Ovary (tissue), 3 donors: Measurements from ENCODE around the gene BIRC6.

Experiments
- POLR2A ChIP-seq: fragments of 450-650 bp; IDR thresholded peaks from one replicate; pipeline ENCODE4 v1.6.1; 2017; ENCODE audit warnings: antibody characterized with exemption, mild to moderate bottlenecking, moderate library complexity
- TF ChIP-seq, protein P1 (sequence below), 3 donors: fragments of 450-650 bp in 2 of 3; fragments of 200-600 bp in 1 of 3; IDR thresholded peaks; one replicate each; pipeline versions ENCODE4 v1.5.1 to v1.8.0; 2016 to 2022; ENCODE audit warnings: antibody characterized with exemption in 3 of 3, mild to moderate bottlenecking in 1 of 3
- donor health status: DM: no; HTN: no; CAD: no.

DNA sequence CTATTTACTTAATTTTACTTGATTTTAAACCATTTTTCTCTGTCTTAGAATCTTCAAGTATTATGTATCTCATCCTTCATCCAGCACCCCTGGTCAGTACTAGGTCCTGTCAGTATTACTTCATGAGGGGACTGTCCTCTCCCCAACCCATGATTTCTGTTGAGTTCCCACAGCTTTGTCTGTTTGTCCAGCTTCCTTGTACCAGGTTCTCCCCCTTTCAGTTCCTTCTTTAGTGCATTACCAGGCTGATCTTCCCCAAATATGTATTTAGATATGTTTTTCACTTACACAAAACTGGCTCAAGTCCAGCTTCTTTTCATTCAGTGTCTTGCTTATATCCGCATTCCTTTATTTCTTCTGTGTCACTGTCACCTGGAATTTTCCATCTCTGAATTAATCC lies 257.3 kb downstream of the BIRC6 start:
- no peak for TF ChIP-seq POLR2A
- TF ChIP-seq, protein P1, sequence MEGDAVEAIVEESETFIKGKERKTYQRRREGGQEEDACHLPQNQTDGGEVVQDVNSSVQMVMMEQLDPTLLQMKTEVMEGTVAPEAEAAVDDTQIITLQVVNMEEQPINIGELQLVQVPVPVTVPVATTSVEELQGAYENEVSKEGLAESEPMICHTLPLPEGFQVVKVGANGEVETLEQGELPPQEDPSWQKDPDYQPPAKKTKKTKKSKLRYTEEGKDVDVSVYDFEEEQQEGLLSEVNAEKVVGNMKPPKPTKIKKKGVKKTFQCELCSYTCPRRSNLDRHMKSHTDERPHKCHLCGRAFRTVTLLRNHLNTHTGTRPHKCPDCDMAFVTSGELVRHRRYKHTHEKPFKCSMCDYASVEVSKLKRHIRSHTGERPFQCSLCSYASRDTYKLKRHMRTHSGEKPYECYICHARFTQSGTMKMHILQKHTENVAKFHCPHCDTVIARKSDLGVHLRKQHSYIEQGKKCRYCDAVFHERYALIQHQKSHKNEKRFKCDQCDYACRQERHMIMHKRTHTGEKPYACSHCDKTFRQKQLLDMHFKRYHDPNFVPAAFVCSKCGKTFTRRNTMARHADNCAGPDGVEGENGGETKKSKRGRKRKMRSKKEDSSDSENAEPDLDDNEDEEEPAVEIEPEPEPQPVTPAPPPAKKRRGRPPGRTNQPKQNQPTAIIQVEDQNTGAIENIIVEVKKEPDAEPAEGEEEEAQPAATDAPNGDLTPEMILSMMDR (IDR thresholded peaks at IDR 0.05), result no peak
